ENCODE data around the gene PITX1. TPM values are rescaled to one million over a fixed set of nuclear protein-coding genes. Genes with fewer than 3 reads are reported as not detected.

Gene PITX1
- total and polyA plus RNA-seq, 7 experiments from 2014 or later, result 0.17 TPM; not detected in 6

DNA sequence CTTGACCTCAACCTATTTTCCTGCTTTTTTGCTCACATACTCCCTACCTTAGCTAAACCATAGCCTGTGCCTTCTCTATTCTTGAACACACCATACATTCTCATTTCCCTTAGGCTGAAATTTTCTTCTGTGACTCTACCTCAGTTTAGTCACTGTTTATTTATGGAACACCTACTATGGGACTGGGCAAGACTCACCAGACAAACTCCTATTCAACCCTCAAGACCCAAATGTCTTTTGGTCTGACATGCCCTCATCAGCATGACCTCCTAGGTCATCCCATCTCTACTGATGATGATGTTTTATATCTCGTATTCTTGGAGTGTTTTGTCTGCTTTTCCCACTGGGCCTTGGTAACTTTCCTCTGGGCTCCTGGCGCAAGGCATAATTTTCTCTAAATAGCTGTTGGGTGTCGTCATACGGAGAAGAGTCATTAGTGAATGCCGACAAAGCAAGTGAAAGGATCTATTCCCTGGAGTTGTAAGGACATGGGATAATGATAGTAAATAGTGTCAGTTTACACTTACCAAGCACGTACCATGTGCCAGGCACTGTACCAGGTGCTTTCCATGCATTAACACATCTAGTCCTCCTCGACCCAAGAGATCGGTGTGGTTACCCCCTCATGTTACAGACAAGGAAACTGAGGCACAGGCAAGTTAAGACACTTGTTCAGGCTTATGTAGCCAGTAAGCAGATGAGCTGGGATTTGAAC is 22.4 kb upstream of the PITX1 start:
- Mint-ChIP-seq H3K9me3 (no peaks in the 10 kb centered on the region), H3K36me3 (no peaks in the 10 kb centered on the region), H3K27me3 (peaks cover 32 to 51% (median 41%) of the 10 kb centered on the region in 5 donors), H3K27ac (no peak overlapping the region), H3K4me1 (peaks cover 0 to 2% (median 0%) of the 10 kb centered on the region in 7 donors), H3K4me3 (no peak overlapping the region)
- Histone ChIP-seq H3K4me3 (ENCODE audit: low read length) (no peak overlapping the region), H3K27me3 (ENCODE audit: control insufficient read depth in 2 of 2, insufficient read depth in 2 of 2, low read length in 2 of 2) (no peaks in the 10 kb centered on the region), H3K36me3 (ENCODE audit: control insufficient read depth in 2 of 3, insufficient read depth in 3 of 3, low read length in 3 of 3) (no peaks in the 10 kb centered on the region), H3K27ac (ENCODE audit: low read depth, low read length) (no peak overlapping the region), H3K9me3 (ENCODE audit: control insufficient read depth in 2 of 3, low read length in 3 of 3) (no peaks in the 10 kb centered on the region), H3K4me1 (ENCODE audit: control insufficient read depth in 2 of 2, insufficient read depth in 2 of 2, low read length in 2 of 2) (no peaks in the 10 kb centered on the region)
- ChIA-PET POLR2A (no interaction called here), CTCF (no interaction called here)
- ATAC-seq (no peak), DNase-seq (no peak)
- intact Hi-C loops (cut with micrococcal nuclease), result no loop called here

DNA sequence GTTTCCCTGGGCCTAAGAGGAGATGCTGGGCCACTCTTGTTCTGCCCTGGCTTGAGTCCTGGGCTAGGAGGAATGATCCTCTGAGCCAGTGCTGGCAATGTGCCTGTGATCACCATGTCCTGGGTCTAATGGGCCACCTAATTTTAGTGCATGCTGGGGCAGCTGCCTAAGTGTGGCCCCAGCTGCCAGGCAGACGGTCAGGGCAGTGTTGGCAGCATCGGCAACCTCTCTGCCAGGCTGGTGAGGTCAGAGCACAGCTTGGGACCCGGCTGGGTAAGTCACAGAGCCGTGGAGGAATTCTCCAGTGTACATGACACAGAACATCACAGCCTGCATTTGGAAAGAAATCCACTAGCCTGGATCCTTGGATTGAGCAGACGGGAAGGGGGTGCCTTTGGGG is 21.4 kb upstream of the PITX1 start:
- no peaks in the 10 kb centered on the region for H3K4me1 ChIP-seq (ENCODE audit: control insufficient read depth in 2 of 2, insufficient read depth in 2 of 2, low read length in 2 of 2)
- H3K4me1 Mint-ChIP-seq, result peaks cover 0 to 6% (median 0%) of the 10 kb centered on the region in 7 donors
- ATAC-seq (no peak), DNase-seq (no peak)
- no peak overlapping the region for H3K27ac Mint-ChIP-seq
- no peaks in the 10 kb centered on the region for H3K9me3 ChIP-seq (ENCODE audit: control insufficient read depth in 2 of 3, low read length in 3 of 3)
- no peak overlapping the region for H3K4me3 Mint-ChIP-seq
- peaks cover 43 to 56% (median 51%) of the 10 kb centered on the region in 5 donors for H3K27me3 Mint-ChIP-seq
- H3K4me3 ChIP-seq (ENCODE audit: low read length), result no peak overlapping the region
- no peak overlapping the region for H3K27ac ChIP-seq (ENCODE audit: low read depth, low read length)
- no peaks in the 10 kb centered on the region for H3K27me3 ChIP-seq (ENCODE audit: control insufficient read depth in 2 of 2, insufficient read depth in 2 of 2, low read length in 2 of 2)
- POLR2A ChIA-PET, result no interaction called here
- H3K9me3 Mint-ChIP-seq, result no peaks in the 10 kb centered on the region
- CTCF ChIA-PET, result no interaction called here
- H3K36me3 Mint-ChIP-seq, result no peaks in the 10 kb centered on the region
- H3K36me3 ChIP-seq (ENCODE audit: control insufficient read depth in 2 of 3, insufficient read depth in 3 of 3, low read length in 3 of 3), result no peaks in the 10 kb centered on the region
- intact Hi-C loops (cut with micrococcal nuclease), result no loop called here

DNA sequence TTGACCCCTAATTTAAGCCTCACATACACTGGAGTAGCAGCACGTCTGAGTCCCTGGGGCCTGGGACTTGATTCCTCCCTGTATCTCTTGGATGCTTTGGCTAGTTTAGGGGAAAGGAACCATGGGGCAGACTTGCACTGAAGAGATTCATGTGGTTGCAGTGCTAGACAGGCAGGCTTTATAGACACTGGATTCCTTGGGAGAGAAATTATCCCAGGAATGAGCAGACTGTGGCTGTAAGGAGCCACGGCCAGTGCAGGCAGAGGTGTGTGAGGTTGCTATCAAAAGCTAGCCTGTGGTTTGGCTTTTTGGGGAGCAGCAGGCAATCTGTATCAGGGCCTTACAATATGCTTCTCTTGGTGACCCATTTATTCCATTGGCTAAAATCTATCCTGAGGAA is 20.5 kb upstream of the PITX1 start:
- ChIA-PET CTCF (interaction anchor here (0.6 kb wide), 1 partner anchor 94 kb away, joined by 3 read pairs; no protein-coding TSS in a partner anchor), POLR2A (no interaction called here)
- H3K36me3 Mint-ChIP-seq, result no peaks in the 10 kb centered on the region
- H3K4me1 Mint-ChIP-seq, result peaks cover 0 to 6% (median 0%) of the 10 kb centered on the region in 7 donors
- H3K4me3 ChIP-seq (ENCODE audit: low read length), result no peak overlapping the region
- intact Hi-C loops (cut with micrococcal nuclease), result no loop called here
- H3K9me3 Mint-ChIP-seq, result no peaks in the 10 kb centered on the region
- no peaks in the 10 kb centered on the region for H3K27me3 ChIP-seq (ENCODE audit: control insufficient read depth in 2 of 2, insufficient read depth in 2 of 2, low read length in 2 of 2)
- H3K27me3 Mint-ChIP-seq, result peaks cover 50 to 58% (median 57%) of the 10 kb centered on the region in 5 donors
- no peaks in the 10 kb centered on the region for H3K9me3 ChIP-seq (ENCODE audit: control insufficient read depth in 2 of 3, low read length in 3 of 3)
- H3K36me3 ChIP-seq (ENCODE audit: control insufficient read depth in 2 of 3, insufficient read depth in 3 of 3, low read length in 3 of 3), result no peaks in the 10 kb centered on the region
- no peaks in the 10 kb centered on the region for H3K4me1 ChIP-seq (ENCODE audit: control insufficient read depth in 2 of 2, insufficient read depth in 2 of 2, low read length in 2 of 2)
- no peak for DNase-seq
- H3K27ac ChIP-seq (ENCODE audit: low read depth, low read length), result no peak overlapping the region
- H3K4me3 Mint-ChIP-seq, result no peak overlapping the region
- ATAC-seq, result no peak
- H3K27ac Mint-ChIP-seq, result no peak overlapping the region

DNA sequence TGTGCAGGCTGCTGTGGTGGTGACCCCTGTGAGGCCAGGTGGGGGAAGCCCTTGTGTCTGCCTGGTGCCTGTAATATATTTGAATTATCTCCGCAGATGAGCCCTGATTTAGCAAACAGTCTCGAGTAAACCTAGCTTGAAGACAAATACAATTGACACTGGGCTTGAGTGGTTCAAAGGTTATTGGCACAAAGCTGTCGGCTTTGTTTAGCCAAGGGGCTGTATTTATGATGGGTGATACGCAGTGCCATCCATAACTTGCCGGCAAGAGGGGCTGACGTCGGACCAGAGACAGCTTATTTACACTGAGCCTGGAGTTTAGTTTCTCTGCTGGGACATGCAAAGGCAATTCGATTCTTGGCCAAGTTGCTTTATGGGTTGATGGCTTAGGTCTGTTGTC is 20.0 kb upstream of the PITX1 start:
- H3K27me3 ChIP-seq (ENCODE audit: control insufficient read depth in 2 of 2, insufficient read depth in 2 of 2, low read length in 2 of 2), result no peaks in the 10 kb centered on the region
- ATAC-seq (no peak), DNase-seq (no peak)
- Mint-ChIP-seq H3K9me3 (no peaks in the 10 kb centered on the region), H3K36me3 (no peaks in the 10 kb centered on the region), H3K27ac (no peak overlapping the region), H3K4me1 (peaks cover 0 to 6% (median 0%) of the 10 kb centered on the region in 7 donors), H3K4me3 (no peak overlapping the region), H3K27me3 (peaks cover 52 to 63% (median 61%) of the 10 kb centered on the region in 5 donors)
- H3K4me3 ChIP-seq (ENCODE audit: low read length), result no peak overlapping the region
- intact Hi-C loops (cut with micrococcal nuclease), result no loop called here
- no peaks in the 10 kb centered on the region for H3K36me3 ChIP-seq (ENCODE audit: control insufficient read depth in 2 of 3, insufficient read depth in 3 of 3, low read length in 3 of 3)
- CTCF ChIA-PET, result interaction anchor here (0.6 kb wide), 1 partner anchor 94 kb away, joined by 3 read pairs; no protein-coding TSS in a partner anchor
- H3K4me1 ChIP-seq (ENCODE audit: control insufficient read depth in 2 of 2, insufficient read depth in 2 of 2, low read length in 2 of 2), result no peaks in the 10 kb centered on the region
- H3K9me3 ChIP-seq (ENCODE audit: control insufficient read depth in 2 of 3, low read length in 3 of 3), result no peaks in the 10 kb centered on the region
- POLR2A ChIA-PET, result no interaction called here
- no peak overlapping the region for H3K27ac ChIP-seq (ENCODE audit: low read depth, low read length)

DNA sequence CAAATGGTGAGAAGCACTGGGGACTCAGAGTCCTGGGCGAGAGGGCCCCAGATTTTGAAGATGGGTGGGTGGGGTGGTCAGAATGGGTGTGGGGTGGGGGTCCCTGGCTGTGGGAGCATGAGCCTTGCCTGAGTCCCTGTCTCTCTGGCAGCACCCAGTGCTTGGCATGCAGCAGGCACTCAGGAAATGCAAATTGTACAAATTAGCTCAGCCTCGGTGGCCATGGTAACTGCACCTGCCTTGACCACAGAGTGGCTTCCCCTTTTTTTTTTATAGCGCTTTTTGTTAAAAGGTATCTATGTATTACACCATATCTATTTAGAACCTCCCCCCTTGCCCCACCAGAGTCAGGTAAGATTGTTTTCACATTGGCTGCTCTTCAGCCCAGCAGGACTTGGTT is 19.2 kb upstream of the PITX1 start:
- peaks cover 52 to 63% (median 61%) of the 10 kb centered on the region in 5 donors for H3K27me3 Mint-ChIP-seq
- CTCF ChIA-PET, result no interaction called here

DNA sequence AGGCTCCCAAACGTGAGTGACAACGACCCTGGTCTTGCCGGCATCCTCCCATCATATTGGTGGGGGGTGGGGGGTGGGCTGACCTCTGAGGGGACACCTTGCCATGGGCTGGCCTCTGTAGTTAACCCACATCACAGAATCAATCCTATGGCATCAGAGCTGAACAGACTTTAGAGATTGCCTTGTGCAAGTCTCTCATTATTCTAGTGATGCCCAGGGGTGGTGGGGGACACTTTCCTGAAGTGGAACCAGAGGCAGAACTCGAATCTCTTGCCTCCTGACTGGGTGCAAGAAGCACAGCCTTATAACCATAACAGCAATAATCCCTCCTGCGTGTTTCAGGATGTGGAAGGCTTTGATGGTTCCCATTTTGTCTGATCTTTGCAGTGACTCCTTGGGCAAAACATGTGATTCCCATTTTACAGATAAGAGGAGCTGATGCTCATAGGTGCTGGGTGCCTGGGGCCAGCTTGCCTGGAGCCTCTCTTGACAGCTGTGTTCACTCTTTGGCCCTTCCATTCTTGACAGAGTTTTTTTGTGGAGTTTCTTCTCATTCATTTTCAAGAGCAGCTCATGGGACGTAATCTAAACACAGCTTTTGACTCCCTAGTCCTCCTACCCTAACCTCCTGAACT is 18.6 kb upstream of the PITX1 start:
- H3K9me3 Mint-ChIP-seq, result peaks cover 0 to 2% (median 0%) of the 10 kb centered on the region in 11 donors
- intact Hi-C loops (cut with micrococcal nuclease), result no loop called here
- H3K36me3 Mint-ChIP-seq, result no peaks in the 10 kb centered on the region
- H3K4me1 ChIP-seq (ENCODE audit: control insufficient read depth in 2 of 2, insufficient read depth in 2 of 2, low read length in 2 of 2), result no peaks in the 10 kb centered on the region
- CTCF ChIA-PET, result no interaction called here
- ATAC-seq (no peak), DNase-seq (no peak)
- no peak overlapping the region for H3K27ac Mint-ChIP-seq
- H3K4me1 Mint-ChIP-seq, result peaks cover 0 to 6% (median 0%) of the 10 kb centered on the region in 7 donors
- no peaks in the 10 kb centered on the region for H3K27me3 ChIP-seq (ENCODE audit: control insufficient read depth in 2 of 2, insufficient read depth in 2 of 2, low read length in 2 of 2)
- no peaks in the 10 kb centered on the region for H3K36me3 ChIP-seq (ENCODE audit: control insufficient read depth in 2 of 3, insufficient read depth in 3 of 3, low read length in 3 of 3)
- no peak overlapping the region for H3K27ac ChIP-seq (ENCODE audit: low read depth, low read length)
- H3K4me3 Mint-ChIP-seq, result no peak overlapping the region
- peaks cover 58 to 68% (median 63%) of the 10 kb centered on the region in 5 donors for H3K27me3 Mint-ChIP-seq
- POLR2A ChIA-PET, result no interaction called here
- H3K4me3 ChIP-seq (ENCODE audit: low read length), result no peak overlapping the region
- H3K9me3 ChIP-seq (ENCODE audit: control insufficient read depth in 2 of 3, low read length in 3 of 3), result no peaks in the 10 kb centered on the region

More for the DNA sequence above, 19.2 kb upstream of the PITX1 start:
- no peaks in the 10 kb centered on the region for H3K9me3 ChIP-seq (ENCODE audit: control insufficient read depth in 2 of 3, low read length in 3 of 3)
- Mint-ChIP-seq H3K9me3 (no peaks in the 10 kb centered on the region), H3K4me1 (peaks cover 0 to 6% (median 0%) of the 10 kb centered on the region in 7 donors), H3K27ac (no peak overlapping the region), H3K36me3 (no peaks in the 10 kb centered on the region), H3K4me3 (no peak overlapping the region)
- peak; percentile 43 for ATAC-seq
- DNase-seq, result no peak
- H3K4me1 ChIP-seq (ENCODE audit: control insufficient read depth in 2 of 2, insufficient read depth in 2 of 2, low read length in 2 of 2), result no peaks in the 10 kb centered on the region
- H3K36me3 ChIP-seq (ENCODE audit: control insufficient read depth in 2 of 3, insufficient read depth in 3 of 3, low read length in 3 of 3), result no peaks in the 10 kb centered on the region
- no peaks in the 10 kb centered on the region for H3K27me3 ChIP-seq (ENCODE audit: control insufficient read depth in 2 of 2, insufficient read depth in 2 of 2, low read length in 2 of 2)
- no peak overlapping the region for H3K4me3 ChIP-seq (ENCODE audit: low read length)
- intact Hi-C loops (cut with micrococcal nuclease), result no loop called here
- POLR2A ChIA-PET, result no interaction called here
- H3K27ac ChIP-seq (ENCODE audit: low read depth, low read length), result no peak overlapping the region

DNA sequence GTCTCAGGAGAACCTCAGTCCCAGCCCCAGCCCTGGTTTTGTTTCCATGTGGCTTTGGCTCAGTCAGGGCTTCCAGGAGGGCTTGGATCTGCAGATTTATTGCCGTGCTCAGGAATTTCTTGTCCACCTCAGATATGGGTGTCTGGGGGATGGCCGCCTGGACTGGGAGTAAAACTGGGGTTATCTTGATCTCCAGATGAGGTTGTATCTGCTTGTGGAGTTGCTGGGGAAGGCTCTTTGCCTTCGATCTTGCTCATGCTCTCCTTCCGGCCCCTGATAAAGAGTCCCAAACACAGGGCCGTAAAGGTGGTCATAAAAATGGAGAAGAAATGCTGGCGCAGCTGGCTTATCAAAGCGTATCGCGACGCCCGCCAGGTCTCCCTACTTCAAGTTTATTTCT is 17.8 kb upstream of the PITX1 start:
- no peak overlapping the region for H3K4me3 Mint-ChIP-seq
- intact Hi-C loops (cut with micrococcal nuclease), result no loop called here
- ChIA-PET CTCF (no interaction called here), POLR2A (no interaction called here)
- ATAC-seq (no peak), DNase-seq (no peak)
- Histone ChIP-seq H3K36me3 (ENCODE audit: control insufficient read depth in 2 of 3, insufficient read depth in 3 of 3, low read length in 3 of 3) (no peaks in the 10 kb centered on the region), H3K4me3 (ENCODE audit: low read length) (no peak overlapping the region), H3K9me3 (ENCODE audit: control insufficient read depth in 2 of 3, low read length in 3 of 3) (no peaks in the 10 kb centered on the region), H3K27me3 (ENCODE audit: control insufficient read depth in 2 of 2, insufficient read depth in 2 of 2, low read length in 2 of 2) (no peaks in the 10 kb centered on the region), H3K4me1 (ENCODE audit: control insufficient read depth in 2 of 2, insufficient read depth in 2 of 2, low read length in 2 of 2) (no peaks in the 10 kb centered on the region), H3K27ac (ENCODE audit: low read depth, low read length) (no peak overlapping the region)
- H3K27me3 Mint-ChIP-seq, result peaks cover 62 to 75% (median 65%) of the 10 kb centered on the region in 5 donors
- peaks cover 0 to 2% (median 0%) of the 10 kb centered on the region in 11 donors for H3K9me3 Mint-ChIP-seq
- no peak overlapping the region for H3K27ac Mint-ChIP-seq
- no peaks in the 10 kb centered on the region for H3K36me3 Mint-ChIP-seq
- peaks cover 0 to 6% (median 0%) of the 10 kb centered on the region in 7 donors for H3K4me1 Mint-ChIP-seq

All from naive thymus-derived CD4-positive, alpha-beta T cell (primary cell).